Hematopoietic multipotent progenitor cell treated with erythropoietin and hydrocortisone succinate and interleukin-3 and kit ligand, for 4 days (in vitro differentiated cells): ENCODE measurements around the gene ZFAND6.
"Not testable (repeated sequence)": the region's sequence is repeated elsewhere in the genome, so short reads cannot be mapped to it uniquely, and the experiment has no call there.

Experiments used
- DNase-seq: peaks from one replicate; pipeline ENCODE4 v3.0.0-alpha.2; 2015

Gene ZFAND6

DNA sequence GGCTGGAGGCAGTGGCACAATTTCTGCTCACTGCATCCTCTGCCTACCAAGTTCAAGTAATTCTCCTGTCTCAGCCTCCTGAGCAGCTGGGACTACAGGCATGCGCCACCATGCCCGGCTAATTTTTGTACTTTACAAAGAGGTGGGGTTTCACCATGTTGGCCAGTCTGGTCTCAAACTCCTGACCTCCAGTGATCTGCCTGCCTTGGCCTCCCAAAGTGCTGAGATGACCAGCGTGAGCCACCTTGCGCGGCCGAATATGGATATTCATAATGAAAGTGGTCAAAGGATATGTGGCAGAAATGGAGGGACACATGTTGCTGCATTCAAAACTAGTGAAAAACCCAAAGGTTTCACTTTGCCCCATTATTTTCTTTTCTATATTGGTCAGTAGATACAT, 40.2 kb downstream of the ZFAND6 start:
- not testable (repeated sequence) for DNase-seq

DNA sequence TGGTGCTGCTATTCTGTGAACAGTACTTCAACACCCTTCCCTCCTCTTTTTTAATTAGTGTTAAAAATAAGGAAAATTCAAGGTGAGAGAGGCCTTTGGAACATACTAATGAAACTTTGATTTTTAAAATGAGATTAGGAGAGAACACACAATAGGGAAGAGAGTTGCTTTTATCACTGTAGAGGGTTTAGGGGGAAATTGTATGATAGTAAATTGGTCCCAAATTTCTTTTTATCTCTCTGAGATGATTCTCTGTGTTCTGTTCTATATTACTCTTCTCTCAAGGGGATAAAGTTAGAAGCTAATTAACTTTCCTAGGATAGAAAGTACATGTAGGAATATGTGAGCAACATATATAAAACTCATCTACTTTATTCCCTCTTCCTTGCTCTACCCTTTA, 40.8 kb downstream of the ZFAND6 start:
- no peak for DNase-seq

GRCh38 chr15:80105193-80105592, 45.7 kb downstream of the ZFAND6 start:
- DNase-seq, result no peak

- no peak for DNase-seq
Measured at GRCh38 chr15:80105595-80105994, 46.1 kb downstream of the ZFAND6 start.

GRCh38 chr15:80106051-80106450, 46.6 kb downstream of the ZFAND6 start:
- no peak for DNase-seq

- DNase-seq, result no peak
Measured at GRCh38 chr15:80107204-80107603, 47.7 kb downstream of the ZFAND6 start.

- no peak for DNase-seq
Measured at GRCh38 chr15:80107774-80108173, 48.3 kb downstream of the ZFAND6 start.

DNA sequence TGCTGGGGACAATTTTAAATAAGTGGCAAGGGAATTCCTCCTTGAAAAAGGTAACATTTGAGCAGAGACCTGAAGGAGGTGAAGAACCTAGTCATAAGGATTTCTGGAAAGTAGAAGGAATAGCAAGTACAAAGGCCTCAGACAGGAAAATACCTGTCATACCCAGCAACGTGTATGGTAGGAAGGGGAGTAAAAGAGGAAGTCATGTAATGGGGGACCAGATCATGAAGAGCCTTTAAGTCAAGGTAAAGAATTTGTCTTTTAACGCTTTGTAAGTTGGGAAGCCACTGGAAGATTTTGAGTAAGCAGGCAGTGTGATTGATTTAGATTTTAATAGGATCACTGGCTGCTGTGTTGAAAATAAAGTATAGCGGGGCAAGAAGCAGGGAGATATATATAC, 49.9 kb downstream of the ZFAND6 start:
- no peak for DNase-seq

DNA sequence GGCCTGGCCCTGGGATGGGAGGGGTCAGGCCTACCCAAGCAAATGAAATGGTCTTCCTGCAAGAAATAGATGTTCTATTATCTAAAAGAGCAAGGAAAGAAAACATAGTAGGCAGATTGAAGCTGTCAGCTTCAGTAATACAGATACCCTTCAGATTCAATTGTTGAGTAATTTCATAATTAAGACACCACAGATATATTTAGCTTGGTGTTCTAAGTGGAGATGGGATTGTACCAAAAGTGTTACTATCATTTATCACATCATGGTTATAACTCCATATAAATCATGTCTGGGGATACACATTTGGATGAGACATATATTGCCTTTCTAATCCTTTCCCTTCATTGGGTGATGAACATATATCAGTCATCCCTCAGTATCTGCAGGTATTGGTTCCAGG, 51.4 kb downstream of the ZFAND6 start:
- DNase-seq, result no peak

DNA sequence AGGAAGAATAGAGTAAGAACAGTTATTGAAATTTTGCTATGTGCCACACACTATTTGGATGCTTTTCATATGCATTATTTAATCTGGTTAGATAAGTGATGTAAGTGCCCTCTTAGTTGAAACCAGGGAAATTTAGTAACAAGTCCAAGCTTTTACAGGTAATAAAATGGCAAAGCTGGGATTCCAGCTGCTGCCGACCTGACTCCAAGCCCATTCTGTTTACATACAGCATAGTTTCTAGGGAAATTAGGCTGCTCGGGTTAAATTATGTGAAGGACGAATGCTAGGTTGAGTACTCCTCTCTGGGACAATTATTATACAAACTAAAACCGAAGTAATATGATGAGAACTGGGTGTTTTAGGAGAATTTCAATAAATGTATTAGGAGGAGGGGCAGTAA, 54.6 kb downstream of the ZFAND6 start:
- no peak for DNase-seq

DNA sequence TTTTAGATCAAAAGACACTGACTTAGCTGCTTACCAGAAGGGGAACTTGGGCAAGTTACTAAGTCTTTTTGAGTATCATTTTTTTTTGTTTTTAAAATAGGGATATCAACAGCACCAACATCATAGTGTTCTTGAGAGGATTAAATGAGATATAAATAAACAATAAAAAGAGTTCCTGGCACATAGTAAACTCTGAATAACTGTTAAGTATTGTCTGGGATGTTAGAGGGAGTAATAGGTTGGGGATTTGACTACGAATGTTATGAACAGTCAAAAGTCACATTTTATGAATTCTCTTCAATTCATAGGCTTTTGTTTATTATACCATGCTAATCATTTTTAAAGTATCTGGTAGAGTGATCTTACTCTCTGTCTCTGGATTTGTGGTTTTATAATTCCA, 55.5 kb downstream of the ZFAND6 start:
- no peak for DNase-seq

GRCh38 chr15:80118956-80119355, 59.5 kb downstream of the ZFAND6 start:
- no peak for DNase-seq

- no peak for DNase-seq
Measured at GRCh38 chr15:80120636-80121035, 61.2 kb downstream of the ZFAND6 start.

GRCh38 chr15:80121546-80121945, 62.1 kb downstream of the ZFAND6 start:
- DNase-seq, result peak; percentile 49

- peak; percentile 15 for DNase-seq
Measured at GRCh38 chr15:80123034-80123433, 63.6 kb downstream of the ZFAND6 start.

DNA sequence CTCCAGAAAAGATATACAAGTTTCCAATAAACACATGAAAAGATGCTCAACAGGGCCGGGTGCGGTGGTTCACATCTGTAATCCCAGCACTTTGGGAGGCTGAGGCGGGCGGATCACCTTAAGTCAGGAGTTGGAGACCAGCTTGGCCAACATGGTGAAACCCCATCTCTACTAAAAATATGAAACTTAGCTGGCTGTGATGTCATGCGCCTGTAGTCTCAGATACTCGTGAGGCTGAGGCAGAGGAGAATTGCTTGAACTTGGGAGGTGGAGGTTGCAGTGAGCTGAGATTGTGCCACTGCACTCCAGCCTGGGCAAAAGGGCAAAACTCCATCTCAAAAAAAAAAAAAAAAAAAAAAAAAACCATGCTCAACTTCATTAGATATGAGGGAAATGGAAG, 67.8 kb downstream of the ZFAND6 start:
- DNase-seq, result not testable (repeated sequence)

DNA sequence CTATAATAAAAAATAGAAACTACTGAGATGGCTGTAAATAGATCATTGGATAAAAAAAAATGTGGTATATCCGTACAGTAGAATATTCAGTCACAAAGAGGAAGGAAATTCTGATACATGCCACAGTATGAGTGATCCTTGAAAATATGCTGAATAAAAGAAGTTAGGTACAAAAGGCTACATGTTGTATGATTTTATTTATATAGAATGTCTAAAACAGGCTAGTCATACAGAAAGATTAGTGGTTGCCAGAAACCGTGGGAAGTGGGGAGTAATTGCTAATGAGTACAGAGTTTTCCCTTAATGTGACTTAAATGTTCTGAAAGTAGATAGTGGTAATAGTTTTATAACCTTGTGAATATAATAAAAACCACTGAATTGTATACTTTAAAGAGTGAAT, 68.4 kb downstream of the ZFAND6 start:
- DNase-seq, result no peak

- no peak for DNase-seq
Measured at GRCh38 chr15:80132382-80132781, 72.9 kb downstream of the ZFAND6 start.

GRCh38 chr15:80136854-80137253, 77.4 kb downstream of the ZFAND6 start:
- no peak for DNase-seq

DNA sequence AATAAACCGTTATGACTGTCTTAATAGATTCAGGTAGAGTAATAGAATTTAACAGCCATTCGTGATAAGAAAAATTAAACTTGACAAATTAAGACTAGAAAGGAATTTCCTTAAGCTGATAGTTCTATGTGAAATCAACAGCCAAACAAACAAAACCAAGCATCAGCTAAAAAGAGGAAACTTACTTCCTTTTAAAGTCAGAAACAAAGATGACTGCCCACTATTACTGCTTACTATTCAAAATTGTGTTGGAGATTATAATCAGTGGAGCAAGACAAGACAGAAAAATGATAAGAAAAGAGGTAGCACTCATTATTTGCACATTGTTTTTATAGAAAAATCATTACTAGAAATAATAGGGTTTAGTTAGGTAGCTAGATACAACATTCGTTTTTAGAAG, 79.5 kb downstream of the ZFAND6 start:
- peak; percentile 56 for DNase-seq

DNA sequence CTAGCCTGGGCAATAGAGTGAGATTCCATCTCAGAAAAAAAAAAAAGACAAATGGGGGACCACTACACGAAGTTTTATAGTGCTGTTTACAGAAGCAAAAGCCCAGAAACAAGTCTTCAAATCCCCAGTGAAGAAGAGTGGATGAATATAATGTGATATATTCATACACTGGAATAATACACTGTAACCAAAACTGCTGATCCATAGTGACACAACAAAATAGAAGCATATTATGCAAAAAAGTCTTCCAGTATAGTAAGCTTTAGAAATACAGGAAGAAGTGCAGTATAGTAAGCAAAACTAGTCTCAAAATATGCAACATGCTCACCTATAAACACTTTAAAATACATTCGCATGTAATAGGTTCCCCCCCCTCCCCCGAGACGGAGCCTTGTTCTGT, 81.4 kb downstream of the ZFAND6 start:
- no peak for DNase-seq

- no peak for DNase-seq
Measured at GRCh38 chr15:80141916-80142598, 82.6 kb downstream of the ZFAND6 start.

- DNase-seq, result no peak
Measured at GRCh38 chr15:80142646-80143045, 83.2 kb downstream of the ZFAND6 start.

DNA sequence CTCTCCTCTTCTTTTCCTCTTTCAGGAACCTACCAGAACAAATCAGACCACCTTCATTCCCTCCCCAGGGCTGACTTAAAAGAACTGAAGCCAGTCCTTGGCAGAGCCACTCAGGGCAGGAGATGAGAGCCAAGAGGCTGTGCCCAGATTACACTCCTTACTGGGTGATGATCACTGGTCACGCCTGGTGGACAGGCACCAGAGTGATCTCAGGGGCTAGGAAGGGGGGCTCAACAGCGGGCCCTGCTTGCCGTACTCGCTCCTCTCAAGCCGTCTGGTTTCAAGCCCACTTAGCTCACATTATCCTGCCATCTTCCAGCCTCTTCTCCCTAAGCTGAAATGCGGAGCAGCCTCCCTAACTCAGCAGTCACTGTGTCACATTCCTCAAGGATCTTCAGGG, 91.7 kb downstream of the ZFAND6 start:
- DNase-seq, result no peak

- no peak for DNase-seq
Measured at GRCh38 chr15:80151576-80151975, 92.1 kb downstream of the ZFAND6 start.
